ENCODE results near the gene TAS2R30. TPM values are rescaled to one million over a fixed set of nuclear protein-coding genes. Genes with fewer than 3 reads are reported as not detected.

The TAS2R30 gene
- total and polyA plus RNA-seq, 5 donors from 2014 or later, result 7.2 TPM; not detected in 4

GRCh38 chr12:11147420-11147819 lies 13.0 kb upstream of the TAS2R30 start:
- Histone ChIP-seq H3K9me3 (ENCODE audit: control insufficient read depth in 2 of 2, low read length in 2 of 2) (peaks cover 2 to 11% of the 10 kb centered on the region in 2 experiments), H3K27me3 (ENCODE audit: control insufficient read depth, insufficient read depth, low read length) (no peaks in the 10 kb centered on the region), H3K4me3 (ENCODE audit: low read depth, low read length) (no peak overlapping the region), H3K27ac (ENCODE audit: insufficient read depth, low read length, poor library complexity, severe bottlenecking) (no peak overlapping the region), H3K4me1 (ENCODE audit: control insufficient read depth, insufficient read depth, low read length, poor library complexity, severe bottlenecking) (no peaks in the 10 kb centered on the region), H3K36me3 (ENCODE audit: control insufficient read depth, insufficient read depth, low read length) (peaks cover 2% of the 10 kb centered on the region)
- Mint-ChIP-seq H3K27ac (no peak overlapping the region), H3K4me3 (no peak overlapping the region), H3K36me3 (peaks cover 36% of the 10 kb centered on the region), H3K4me1 (peaks cover 14 to 23% (median 19%) of the 10 kb centered on the region in 4 donors), H3K27me3 (no peaks in the 10 kb centered on the region), H3K9me3 (peaks cover 0 to 23% (median 4%) of the 10 kb centered on the region in 7 donors)
- ATAC-seq (ENCODE audit: low read depth in 2 of 2) (no peak), DNase-seq (no peak)

DNA sequence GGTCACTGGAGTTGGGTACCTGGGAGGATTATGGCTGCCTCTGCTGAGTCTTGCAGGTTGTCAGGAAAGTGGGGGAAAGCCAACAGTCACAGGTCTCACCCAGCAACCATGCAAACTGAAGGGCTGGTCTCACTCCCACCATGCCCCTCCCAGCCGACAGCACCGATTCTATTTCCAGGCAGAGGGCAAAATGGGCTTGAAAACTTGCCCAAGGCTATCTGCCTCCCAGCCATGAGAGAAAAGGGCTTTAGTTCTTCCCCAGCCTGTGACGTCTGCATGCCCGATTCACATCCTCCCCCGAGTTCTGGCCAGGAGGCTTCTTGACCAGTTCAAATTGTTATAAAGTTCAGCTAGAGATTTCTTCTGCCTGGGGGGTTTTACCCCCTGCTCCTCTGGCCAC lies 9.9 kb upstream of the TAS2R30 start:
- Mint-ChIP-seq H3K4me1 (peaks cover 15 to 35% (median 32%) of the 10 kb centered on the region in 4 donors), H3K27ac (no peak overlapping the region), H3K27me3 (no peaks in the 10 kb centered on the region), H3K9me3 (peaks cover 0 to 19% (median 7%) of the 10 kb centered on the region in 7 donors), H3K4me3 (peak overlapping the region in 1 of 4 donors; percentile 7), H3K36me3 (peaks cover 44% of the 10 kb centered on the region)
- H3K27me3 ChIP-seq (ENCODE audit: control insufficient read depth, insufficient read depth, low read length), result no peaks in the 10 kb centered on the region
- H3K4me3 ChIP-seq (ENCODE audit: low read depth, low read length), result no peak overlapping the region
- no peak for DNase-seq
- no peak overlapping the region for H3K27ac ChIP-seq (ENCODE audit: insufficient read depth, low read length, poor library complexity, severe bottlenecking)
- H3K9me3 ChIP-seq (ENCODE audit: control insufficient read depth in 2 of 2, low read length in 2 of 2), result peaks cover 0 to 11% of the 10 kb centered on the region in 2 experiments
- ATAC-seq (ENCODE audit: low read depth in 2 of 2), result no peak
- H3K4me1 ChIP-seq (ENCODE audit: control insufficient read depth, insufficient read depth, low read length, poor library complexity, severe bottlenecking), result no peaks in the 10 kb centered on the region
- peaks cover 10% of the 10 kb centered on the region for H3K36me3 ChIP-seq (ENCODE audit: control insufficient read depth, insufficient read depth, low read length)

DNA sequence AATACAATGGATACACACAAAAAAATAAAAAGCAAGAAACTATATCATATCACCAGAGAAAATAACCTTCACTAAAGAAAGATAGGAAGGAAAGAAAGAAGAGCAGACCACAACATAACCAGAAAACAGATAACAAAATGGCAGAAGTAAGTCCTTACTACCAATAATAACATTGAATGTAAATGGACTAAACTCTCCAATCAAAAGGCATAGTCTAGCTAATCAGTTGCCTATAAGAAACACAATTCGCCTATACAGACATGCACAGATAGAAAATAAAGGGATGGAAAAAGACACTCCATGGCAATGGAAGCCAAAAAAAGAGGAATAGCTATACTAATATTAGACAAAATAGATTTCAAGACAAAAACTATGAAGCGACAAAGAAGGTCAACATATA lies 8.9 kb upstream of the TAS2R30 start:
- H3K9me3 ChIP-seq (ENCODE audit: control insufficient read depth in 2 of 2, low read length in 2 of 2), result peaks cover 0 to 11% of the 10 kb centered on the region in 2 experiments
- peaks cover 47% of the 10 kb centered on the region for H3K36me3 Mint-ChIP-seq
- H3K27ac ChIP-seq (ENCODE audit: insufficient read depth, low read length, poor library complexity, severe bottlenecking), result no peak overlapping the region
- peaks cover 20 to 39% (median 32%) of the 10 kb centered on the region in 4 donors for H3K4me1 Mint-ChIP-seq
- no peak for ATAC-seq (ENCODE audit: low read depth in 2 of 2)
- no peak overlapping the region for H3K4me3 ChIP-seq (ENCODE audit: low read depth, low read length)
- H3K27me3 Mint-ChIP-seq, result no peaks in the 10 kb centered on the region
- H3K27ac Mint-ChIP-seq, result no peak overlapping the region
- no peaks in the 10 kb centered on the region for H3K27me3 ChIP-seq (ENCODE audit: control insufficient read depth, insufficient read depth, low read length)
- no peak for DNase-seq
- peaks cover 10% of the 10 kb centered on the region for H3K36me3 ChIP-seq (ENCODE audit: control insufficient read depth, insufficient read depth, low read length)
- peaks cover 0 to 19% (median 5%) of the 10 kb centered on the region in 7 donors for H3K9me3 Mint-ChIP-seq
- no peaks in the 10 kb centered on the region for H3K4me1 ChIP-seq (ENCODE audit: control insufficient read depth, insufficient read depth, low read length, poor library complexity, severe bottlenecking)
- peak overlapping the region in 1 of 4 donors; percentile 4 for H3K4me3 Mint-ChIP-seq

DNA sequence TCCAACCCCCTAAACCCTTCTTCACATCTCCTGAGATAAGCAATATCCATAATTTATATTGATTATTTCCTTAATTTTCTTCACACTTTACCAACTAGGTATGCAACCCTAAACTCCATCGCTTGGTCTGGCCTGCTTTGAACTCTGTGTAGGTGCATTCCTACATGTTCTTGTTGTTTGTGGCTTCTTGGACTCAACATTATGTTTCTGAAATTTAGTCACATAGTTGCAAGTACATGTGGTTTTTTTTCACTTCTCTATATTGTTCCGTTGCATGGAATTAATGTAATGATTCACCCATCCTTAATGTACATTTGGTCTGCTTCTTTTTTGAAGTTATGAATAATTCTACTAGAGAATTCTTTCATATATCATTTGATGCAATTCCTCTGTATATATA lies 1.6 kb upstream of the TAS2R30 start:
- DNase-seq, result no peak
- ATAC-seq (ENCODE audit: low read depth in 2 of 2), result no peak
- H3K4me1 Mint-ChIP-seq, result peaks cover 27 to 46% (median 45%) of the 10 kb centered on the region in 4 donors
- H3K27me3 Mint-ChIP-seq, result no peaks in the 10 kb centered on the region
- Histone ChIP-seq H3K4me1 (ENCODE audit: control insufficient read depth, insufficient read depth, low read length, poor library complexity, severe bottlenecking) (no peaks in the 10 kb centered on the region), H3K27me3 (ENCODE audit: control insufficient read depth, insufficient read depth, low read length) (no peaks in the 10 kb centered on the region), H3K36me3 (ENCODE audit: control insufficient read depth, insufficient read depth, low read length) (no peaks in the 10 kb centered on the region), H3K4me3 (ENCODE audit: low read depth, low read length) (no peak overlapping the region), H3K9me3 (ENCODE audit: control insufficient read depth in 2 of 2, low read length in 2 of 2) (no peaks in the 10 kb centered on the region), H3K27ac (ENCODE audit: insufficient read depth, low read length, poor library complexity, severe bottlenecking) (no peak overlapping the region)
- peak overlapping the region in 1 of 3 donors; percentile 70 for H3K27ac Mint-ChIP-seq
- peaks cover 0 to 3% (median 0%) of the 10 kb centered on the region in 7 donors for H3K9me3 Mint-ChIP-seq
- no peak overlapping the region for H3K4me3 Mint-ChIP-seq
- peaks cover 20% of the 10 kb centered on the region for H3K36me3 Mint-ChIP-seq

DNA sequence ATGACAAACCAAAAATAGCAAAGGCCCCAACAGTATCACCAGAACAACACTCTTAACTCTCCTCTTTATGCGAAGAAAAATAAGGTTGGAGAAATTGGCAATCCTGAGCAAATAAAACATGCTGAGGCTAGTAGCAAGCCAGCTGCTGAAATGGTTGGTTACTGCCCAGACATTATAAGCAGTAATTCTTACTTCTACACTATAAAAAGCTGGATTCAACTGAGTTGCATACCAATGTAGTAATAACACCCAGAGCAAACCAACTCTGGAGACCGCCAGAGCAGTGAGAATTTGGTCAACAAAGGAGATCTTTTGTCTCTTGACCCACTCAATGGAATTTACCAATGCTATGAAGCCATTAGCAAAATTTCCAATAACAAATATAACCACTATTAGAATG lies 628 bp downstream of the TAS2R30 start:
- H3K4me3 Mint-ChIP-seq, result no peak overlapping the region

GRCh38 chr12:11133162-11133561 lies 1.3 kb downstream of the TAS2R30 start:
- no peaks in the 10 kb centered on the region for H3K4me1 ChIP-seq (ENCODE audit: control insufficient read depth, insufficient read depth, low read length, poor library complexity, severe bottlenecking)
- H3K9me3 ChIP-seq (ENCODE audit: control insufficient read depth in 2 of 2, low read length in 2 of 2), result no peaks in the 10 kb centered on the region
- Mint-ChIP-seq H3K27ac (peak overlapping the region in 1 of 3 donors; percentile 59), H3K27me3 (no peaks in the 10 kb centered on the region), H3K4me3 (no peak overlapping the region), H3K36me3 (peaks cover 27% of the 10 kb centered on the region), H3K9me3 (peaks cover 0 to 2% (median 0%) of the 10 kb centered on the region in 7 donors), H3K4me1 (peaks cover 34 to 43% (median 40%) of the 10 kb centered on the region in 4 donors)
- no peak for DNase-seq
- H3K27ac ChIP-seq (ENCODE audit: insufficient read depth, low read length, poor library complexity, severe bottlenecking), result no peak overlapping the region
- H3K27me3 ChIP-seq (ENCODE audit: control insufficient read depth, insufficient read depth, low read length), result no peaks in the 10 kb centered on the region
- peaks cover 3% of the 10 kb centered on the region for H3K36me3 ChIP-seq (ENCODE audit: control insufficient read depth, insufficient read depth, low read length)
- H3K4me3 ChIP-seq (ENCODE audit: low read depth, low read length), result no peak overlapping the region
- no peak for ATAC-seq (ENCODE audit: low read depth in 2 of 2)

More for the DNA sequence above, 628 bp downstream of the TAS2R30 start:
- Histone ChIP-seq H3K9me3 (ENCODE audit: control insufficient read depth in 2 of 2, low read length in 2 of 2) (no peaks in the 10 kb centered on the region), H3K4me1 (ENCODE audit: control insufficient read depth, insufficient read depth, low read length, poor library complexity, severe bottlenecking) (no peaks in the 10 kb centered on the region), H3K27me3 (ENCODE audit: control insufficient read depth, insufficient read depth, low read length) (no peaks in the 10 kb centered on the region), H3K36me3 (ENCODE audit: control insufficient read depth, insufficient read depth, low read length) (peaks cover 3% of the 10 kb centered on the region), H3K27ac (ENCODE audit: insufficient read depth, low read length, poor library complexity, severe bottlenecking) (no peak overlapping the region), H3K4me3 (ENCODE audit: low read depth, low read length) (no peak overlapping the region)
- Mint-ChIP-seq H3K27me3 (no peaks in the 10 kb centered on the region), H3K9me3 (peaks cover 0 to 2% (median 0%) of the 10 kb centered on the region in 7 donors), H3K27ac (peak overlapping the region in 1 of 3 donors; percentile 59), H3K36me3 (peaks cover 21% of the 10 kb centered on the region), H3K4me1 (peaks cover 32 to 43% (median 40%) of the 10 kb centered on the region in 4 donors)
- DNase-seq (no peak), ATAC-seq (ENCODE audit: low read depth in 2 of 2) (no peak)

- no peak overlapping the region for H3K4me3 ChIP-seq (ENCODE audit: low read depth, low read length)
- no peaks in the 10 kb centered on the region for H3K27me3 ChIP-seq (ENCODE audit: control insufficient read depth, insufficient read depth, low read length)
- H3K4me1 Mint-ChIP-seq, result peaks cover 27 to 35% (median 33%) of the 10 kb centered on the region in 4 donors
- peaks cover 5% of the 10 kb centered on the region for H3K36me3 ChIP-seq (ENCODE audit: control insufficient read depth, insufficient read depth, low read length)
- no peaks in the 10 kb centered on the region for H3K27me3 Mint-ChIP-seq
- no peaks in the 10 kb centered on the region for H3K9me3 ChIP-seq (ENCODE audit: control insufficient read depth in 2 of 2, low read length in 2 of 2)
- H3K36me3 Mint-ChIP-seq, result peaks cover 38% of the 10 kb centered on the region
- ATAC-seq (ENCODE audit: low read depth in 2 of 2) (no peak), DNase-seq (no peak)
- no peak overlapping the region for H3K27ac Mint-ChIP-seq
- no peak overlapping the region for H3K27ac ChIP-seq (ENCODE audit: insufficient read depth, low read length, poor library complexity, severe bottlenecking)
- H3K9me3 Mint-ChIP-seq, result peaks cover 0 to 2% (median 0%) of the 10 kb centered on the region in 7 donors
- H3K4me1 ChIP-seq (ENCODE audit: control insufficient read depth, insufficient read depth, low read length, poor library complexity, severe bottlenecking), result no peaks in the 10 kb centered on the region
- H3K4me3 Mint-ChIP-seq, result no peak overlapping the region
Observed at GRCh38 chr12:11130999-11131398, 3.4 kb downstream of the TAS2R30 start.

GRCh38 chr12:11130382-11130781 lies 4.1 kb downstream of the TAS2R30 start:
- peaks cover 38% of the 10 kb centered on the region for H3K36me3 Mint-ChIP-seq
- Histone ChIP-seq H3K9me3 (ENCODE audit: control insufficient read depth in 2 of 2, low read length in 2 of 2) (no peaks in the 10 kb centered on the region), H3K36me3 (ENCODE audit: control insufficient read depth, insufficient read depth, low read length) (peaks cover 5% of the 10 kb centered on the region), H3K4me1 (ENCODE audit: control insufficient read depth, insufficient read depth, low read length, poor library complexity, severe bottlenecking) (no peaks in the 10 kb centered on the region), H3K4me3 (ENCODE audit: low read depth, low read length) (no peak overlapping the region), H3K27me3 (ENCODE audit: control insufficient read depth, insufficient read depth, low read length) (no peaks in the 10 kb centered on the region), H3K27ac (ENCODE audit: insufficient read depth, low read length, poor library complexity, severe bottlenecking) (no peak overlapping the region)
- peaks cover 0 to 2% (median 0%) of the 10 kb centered on the region in 7 donors for H3K9me3 Mint-ChIP-seq
- peak overlapping the region in 1 of 3 donors; percentile 78 for H3K27ac Mint-ChIP-seq
- no peaks in the 10 kb centered on the region for H3K27me3 Mint-ChIP-seq
- peaks cover 26 to 33% (median 31%) of the 10 kb centered on the region in 4 donors for H3K4me1 Mint-ChIP-seq
- H3K4me3 Mint-ChIP-seq, result no peak overlapping the region
- ATAC-seq (ENCODE audit: low read depth in 2 of 2) (no peak), DNase-seq (no peak)

Measured in CD4-positive, CD25-positive, alpha-beta regulatory T cell (primary cell).